HepG2 (cell line): ENCODE data around the gene RABGAP1. TPM values are rescaled to one million over a fixed set of nuclear protein-coding genes. Genes with fewer than 3 reads are reported as not detected.
A peak's percentile ranks its signal among the peaks of the same experiment; 100 is the strongest.

Source experiments
- ASH2L ChIP-seq: fragments of 300-600, 200-600 bp; sonication (generic); IDR thresholded peaks from 2 replicates; pipeline ENCODE4 v1.7.0; 2017; ENCODE audit warnings: low read depth, mild to moderate bottlenecking, moderate library complexity, mixed read lengths, low read length; ENCODE audit not compliant: insufficient read length
- FOXM1 ChIP-seq: sonication (generic); formaldehyde crosslinking; IDR thresholded peaks from 2 replicates; pipeline ENCODE4 v1.5.0; 2020; ENCODE audit warnings: missing genetic modification reagents
- GPN1 ChIP-seq: sonication (generic); formaldehyde crosslinking; IDR thresholded peaks from 2 replicates; pipeline ENCODE4 v1.5.1; 2020; ENCODE audit warnings: missing genetic modification reagents, borderline replicate concordance
- HDAC6 ChIP-seq: fragments of 200-600 bp; sonication (generic); IDR thresholded peaks from 2 replicates; pipeline ENCODE4 v1.7.0; 2017; ENCODE audit warnings: mild to moderate bottlenecking, antibody characterized with exemption, low read length, low read depth
- HNF4G ChIP-seq, 2 experiments: sonication (generic) in 1 of 2; formaldehyde crosslinking in 1 of 2; IDR thresholded peaks; 2 replicates each; pipeline versions ENCODE4 v1.4.0 to v1.6.1; 2011 to 2020; ENCODE audit warnings: borderline replicate concordance in 2 of 2, low read depth in 2 of 2, mild to moderate bottlenecking in 2 of 2, low read length in 1 of 2, missing genetic modification reagents in 1 of 2, moderate library complexity in 1 of 2
- IKZF1 ChIP-seq: fragments of 450-650 bp; IDR thresholded peaks from 2 replicates; pipeline ENCODE4 v1.7.1; 2016
- IRX3 ChIP-seq: sonication (generic); formaldehyde crosslinking; IDR thresholded peaks from 2 replicates; pipeline ENCODE4 v1.8.1; 2023; ENCODE audit warnings: mild to moderate bottlenecking, low read depth, missing genetic modification reagents, borderline replicate concordance
- KLF6 ChIP-seq: IDR thresholded peaks from 2 replicates; pipeline ENCODE4 v1.8.0; 2016; ENCODE audit warnings: missing biosample characterization, missing genetic modification reagents
- MXI1 ChIP-seq: IDR thresholded peaks from 3 replicates; pipeline ENCODE4 v1.6.1; 2012; ENCODE audit warnings: low read depth, low read length, inconsistent platforms, borderline replicate concordance
- PAF1 ChIP-seq: IDR thresholded peaks from 2 replicates; pipeline ENCODE4 v1.6.1; 2016; ENCODE audit warnings: missing genetic modification reagents, missing compliant biosample characterization
- RELA ChIP-seq: sonication (generic); formaldehyde crosslinking; IDR thresholded peaks from 2 replicates; pipeline ENCODE4 v1.4.0; 2020; ENCODE audit warnings: missing genetic modification reagents
- RXRA ChIP-seq: sonication (generic); formaldehyde crosslinking; IDR thresholded peaks from 2 replicates; pipeline ENCODE4 v1.5.1; 2020; ENCODE audit warnings: missing genetic modification reagents
- SYNCRIP ChIP-seq: fragments of 200-400 bp; formaldehyde crosslinking; IDR thresholded peaks from 2 replicates; pipeline ENCODE4 v1.6.1; 2018; ENCODE audit warnings: mild to moderate bottlenecking, low read depth, low read length; ENCODE audit not compliant: insufficient read depth
- TCF7L2 ChIP-seq: IDR thresholded peaks from 2 replicates; pipeline ENCODE4 v1.6.1; 2011; ENCODE audit warnings: mild to moderate bottlenecking, low read depth, low read length, moderate library complexity
- TP53 ChIP-seq: sonication (generic); formaldehyde crosslinking; conservative IDR thresholded peaks from 2 replicates; pipeline ENCODE4 v1.4.0; 2020; ENCODE audit warnings: missing genetic modification reagents
- ZBTB21 ChIP-seq: sonication (generic); formaldehyde crosslinking; IDR thresholded peaks from 2 replicates; pipeline ENCODE4 v1.4.0; 2020; ENCODE audit warnings: missing genetic modification reagents
- ZFP90 ChIP-seq: sonication (generic); formaldehyde crosslinking; IDR thresholded peaks from 2 replicates; pipeline ENCODE4 v1.8.0; 2022; ENCODE audit warnings: missing genetic modification reagents, mild to moderate bottlenecking, inconsistent platforms, borderline replicate concordance
- ZNF432 ChIP-seq: sonication (generic); formaldehyde crosslinking; IDR thresholded peaks from 2 replicates; pipeline ENCODE4 v1.5.0; 2020; ENCODE audit warnings: missing genetic modification reagents, mild to moderate bottlenecking, borderline replicate concordance
- ZNF446 ChIP-seq: sonication (generic); formaldehyde crosslinking; IDR thresholded peaks from 2 replicates; pipeline ENCODE4 v1.5.0; 2020; ENCODE audit warnings: mild to moderate bottlenecking, missing genetic modification reagents
- ZNF567 ChIP-seq: sonication (generic); formaldehyde crosslinking; IDR thresholded peaks from 2 replicates; pipeline ENCODE4 v1.8.1; 2023; ENCODE audit warnings: mild to moderate bottlenecking, missing genetic modification reagents, borderline replicate concordance
- ZNF674 ChIP-seq: sonication (generic); formaldehyde crosslinking; IDR thresholded peaks from 2 replicates; pipeline ENCODE4 v1.5.0; 2020; ENCODE audit warnings: low read depth, mild to moderate bottlenecking, missing genetic modification reagents
- polyA plus RNA-seq, 8 experiments: library from polyadenylated mRNA; depleted of rRNA in 3 of 8; stranded (reverse) in 7 of 8; unstranded in 1 of 8; fragments of >200 nt; fragmentation: Illumina TruSeq in 4 of 8; extraction: Trizol in 4 of 8; gene quantifications; 2 replicates each; pipeline versions ENCODE4 v1.2.1 to v1.2.3, GENCODE V29; 2011 to 2016; ENCODE audit warnings: low read depth in 4 of 8, missing spikeins in 1 of 8, mixed read lengths in 1 of 8; ENCODE audit not compliant: insufficient read depth in 1 of 8
- total RNA-seq, 5 experiments: library from RNA; depleted of rRNA; stranded (reverse); fragments of >200 nt; fragmentation: Illumina TruSeq; extraction: Trizol; gene quantifications; 2 replicates each; pipeline ENCODE4 v1.2.3, GENCODE V29; 2016; ENCODE audit warnings: low read depth in 1 of 5
- TF ChIP-seq, protein P1 (sequence below): sonication (generic); formaldehyde crosslinking; IDR thresholded peaks from 2 replicates; pipeline ENCODE4 v1.4.0; 2020; ENCODE audit warnings: mild to moderate bottlenecking, missing genetic modification reagents
- TF ChIP-seq, protein P2 (sequence below): IDR thresholded peaks from 2 replicates; pipeline ENCODE4 v1.6.1; 2016; ENCODE audit warnings: low read depth, control low read depth
- TF ChIP-seq, protein P3 (sequence below): sonication (generic); formaldehyde crosslinking; IDR thresholded peaks from 2 replicates; pipeline ENCODE4 v1.5.0; 2020; ENCODE audit warnings: mild to moderate bottlenecking, missing genetic modification reagents
- TF ChIP-seq, protein P4 (sequence below): sonication (generic); formaldehyde crosslinking; IDR thresholded peaks from 2 replicates; pipeline ENCODE4; 2020; ENCODE audit warnings: missing genetic modification reagents, mild to moderate bottlenecking, borderline replicate concordance

The RABGAP1 gene
- total and polyA plus RNA-seq, 2 of the 13 experiments (the other 11 are each of a cell fraction or from before 2014, with no cell fraction given) = 19.1 to 19.3 TPM

DNA sequence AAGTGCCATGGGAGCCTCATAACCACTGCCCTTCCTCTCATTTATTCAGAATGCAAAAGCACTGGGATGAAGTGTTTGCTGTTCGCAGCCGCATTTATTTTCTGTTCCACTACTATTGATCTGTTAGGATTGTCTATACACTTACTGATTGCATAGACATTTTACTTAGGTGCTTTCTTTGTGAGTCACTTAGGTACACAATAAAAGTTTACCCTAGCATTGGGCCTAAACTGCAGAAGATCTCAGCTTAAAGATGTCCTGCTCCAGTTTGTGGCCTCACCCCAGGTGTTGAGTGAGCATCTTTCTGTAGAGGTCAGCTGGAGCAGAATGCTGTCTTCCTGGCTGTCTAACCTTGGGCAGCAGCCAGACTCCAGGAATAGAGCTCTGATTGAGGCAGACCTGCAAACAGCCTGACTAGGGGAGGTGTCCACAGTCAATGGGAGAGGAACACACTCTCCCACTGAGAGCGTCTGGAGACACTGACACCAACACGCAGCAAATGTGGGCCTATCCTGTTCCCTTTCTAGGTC is 146.6 kb downstream of the RABGAP1 start (continued):
- TF ChIP-seq ZNF567 (CRISPR knock-in tag) = no peak
- no peak for TF ChIP-seq IRX3 (CRISPR knock-in tag)
- TF ChIP-seq, protein P1, sequence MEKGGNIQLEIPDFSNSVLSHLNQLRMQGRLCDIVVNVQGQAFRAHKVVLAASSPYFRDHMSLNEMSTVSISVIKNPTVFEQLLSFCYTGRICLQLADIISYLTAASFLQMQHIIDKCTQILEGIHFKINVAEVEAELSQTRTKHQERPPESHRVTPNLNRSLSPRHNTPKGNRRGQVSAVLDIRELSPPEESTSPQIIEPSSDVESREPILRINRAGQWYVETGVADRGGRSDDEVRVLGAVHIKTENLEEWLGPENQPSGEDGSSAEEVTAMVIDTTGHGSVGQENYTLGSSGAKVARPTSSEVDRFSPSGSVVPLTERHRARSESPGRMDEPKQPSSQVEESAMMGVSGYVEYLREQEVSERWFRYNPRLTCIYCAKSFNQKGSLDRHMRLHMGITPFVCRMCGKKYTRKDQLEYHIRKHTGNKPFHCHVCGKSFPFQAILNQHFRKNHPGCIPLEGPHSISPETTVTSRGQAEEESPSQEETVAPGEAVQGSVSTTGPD (CRISPR knock-in tag) = no peak
- TF ChIP-seq, protein P2, sequence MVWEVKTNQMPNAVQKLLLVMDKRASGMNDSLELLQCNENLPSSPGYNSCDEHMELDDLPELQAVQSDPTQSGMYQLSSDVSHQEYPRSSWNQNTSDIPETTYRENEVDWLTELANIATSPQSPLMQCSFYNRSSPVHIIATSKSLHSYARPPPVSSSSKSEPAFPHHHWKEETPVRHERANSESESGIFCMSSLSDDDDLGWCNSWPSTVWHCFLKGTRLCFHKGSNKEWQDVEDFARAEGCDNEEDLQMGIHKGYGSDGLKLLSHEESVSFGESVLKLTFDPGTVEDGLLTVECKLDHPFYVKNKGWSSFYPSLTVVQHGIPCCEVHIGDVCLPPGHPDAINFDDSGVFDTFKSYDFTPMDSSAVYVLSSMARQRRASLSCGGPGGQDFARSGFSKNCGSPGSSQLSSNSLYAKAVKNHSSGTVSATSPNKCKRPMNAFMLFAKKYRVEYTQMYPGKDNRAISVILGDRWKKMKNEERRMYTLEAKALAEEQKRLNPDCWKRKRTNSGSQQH (CRISPR knock-in tag) = no peak
- no peak for TF ChIP-seq ZNF674 (CRISPR knock-in tag)
- TF ChIP-seq TCF7L2 = no peak
- TF ChIP-seq MXI1 = no peak
- no peak for TF ChIP-seq GPN1 (CRISPR knock-in tag)
- no peak for TF ChIP-seq FOXM1 (CRISPR knock-in tag)
- TF ChIP-seq HNF4G (IDR thresholded peaks at IDR 0.05; ENCODE audit: borderline replicate concordance, low read depth, low read length) = 0 out of 2 replicates have a peak, but pooled peaks have one; percentile 6
- TF ChIP-seq HNF4G (CRISPR knock-in tag; IDR thresholded peaks at IDR 0.05; ENCODE audit: borderline replicate concordance, low read depth) = no peak; the same call in 1 of the 2 replicates
- TF ChIP-seq SYNCRIP = no peak
- TF ChIP-seq HDAC6 = no peak
- TF ChIP-seq ZBTB21 (CRISPR knock-in tag) = no peak
- TF ChIP-seq TP53 (CRISPR knock-in tag) = no peak
- TF ChIP-seq KLF6 (CRISPR knock-in tag) = no peak
- TF ChIP-seq RELA (CRISPR knock-in tag) = no peak
- TF ChIP-seq IKZF1 = no peak
- TF ChIP-seq ZFP90 (CRISPR knock-in tag) = no peak
- no peak for TF ChIP-seq PAF1 (CRISPR knock-in tag)
- TF ChIP-seq ZNF432 (CRISPR knock-in tag) = no peak
- TF ChIP-seq ZNF446 (CRISPR knock-in tag) = no peak
- TF ChIP-seq, protein P3, sequence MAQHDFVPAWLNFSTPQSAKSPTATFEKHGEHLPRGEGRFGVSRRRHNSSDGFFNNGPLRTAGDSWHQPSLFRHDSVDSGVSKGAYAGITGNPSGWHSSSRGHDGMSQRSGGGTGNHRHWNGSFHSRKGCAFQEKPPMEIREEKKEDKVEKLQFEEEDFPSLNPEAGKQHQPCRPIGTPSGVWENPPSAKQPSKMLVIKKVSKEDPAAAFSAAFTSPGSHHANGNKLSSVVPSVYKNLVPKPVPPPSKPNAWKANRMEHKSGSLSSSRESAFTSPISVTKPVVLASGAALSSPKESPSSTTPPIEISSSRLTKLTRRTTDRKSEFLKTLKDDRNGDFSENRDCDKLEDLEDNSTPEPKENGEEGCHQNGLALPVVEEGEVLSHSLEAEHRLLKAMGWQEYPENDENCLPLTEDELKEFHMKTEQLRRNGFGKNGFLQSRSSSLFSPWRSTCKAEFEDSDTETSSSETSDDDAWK (CRISPR knock-in tag) = no peak
- no peak for TF ChIP-seq ASH2L
- TF ChIP-seq RXRA (CRISPR knock-in tag) = peak; percentile 48; the same call in 1 of the 2 replicates
- TF ChIP-seq, protein P4, sequence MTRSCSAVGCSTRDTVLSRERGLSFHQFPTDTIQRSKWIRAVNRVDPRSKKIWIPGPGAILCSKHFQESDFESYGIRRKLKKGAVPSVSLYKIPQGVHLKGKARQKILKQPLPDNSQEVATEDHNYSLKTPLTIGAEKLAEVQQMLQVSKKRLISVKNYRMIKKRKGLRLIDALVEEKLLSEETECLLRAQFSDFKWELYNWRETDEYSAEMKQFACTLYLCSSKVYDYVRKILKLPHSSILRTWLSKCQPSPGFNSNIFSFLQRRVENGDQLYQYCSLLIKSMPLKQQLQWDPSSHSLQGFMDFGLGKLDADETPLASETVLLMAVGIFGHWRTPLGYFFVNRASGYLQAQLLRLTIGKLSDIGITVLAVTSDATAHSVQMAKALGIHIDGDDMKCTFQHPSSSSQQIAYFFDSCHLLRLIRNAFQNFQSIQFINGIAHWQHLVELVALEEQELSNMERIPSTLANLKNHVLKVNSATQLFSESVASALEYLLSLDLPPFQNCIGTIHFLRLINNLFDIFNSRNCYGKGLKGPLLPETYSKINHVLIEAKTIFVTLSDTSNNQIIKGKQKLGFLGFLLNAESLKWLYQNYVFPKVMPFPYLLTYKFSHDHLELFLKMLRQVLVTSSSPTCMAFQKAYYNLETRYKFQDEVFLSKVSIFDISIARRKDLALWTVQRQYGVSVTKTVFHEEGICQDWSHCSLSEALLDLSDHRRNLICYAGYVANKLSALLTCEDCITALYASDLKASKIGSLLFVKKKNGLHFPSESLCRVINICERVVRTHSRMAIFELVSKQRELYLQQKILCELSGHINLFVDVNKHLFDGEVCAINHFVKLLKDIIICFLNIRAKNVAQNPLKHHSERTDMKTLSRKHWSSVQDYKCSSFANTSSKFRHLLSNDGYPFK (CRISPR knock-in tag) = no peak
